HEK293 (cell line): Measurements from ENCODE around the gene ST8SIA5.

Experiments
- BCL11A ChIP-seq: fragments of 450-650 bp; formaldehyde crosslinking; IDR thresholded peaks from 2 replicates; pipeline ENCODE4 v1.5.1; 2016; ENCODE audit warnings: low read depth, missing biosample characterization, missing genetic modification characterization
- ZBTB7A ChIP-seq: fragments of 450-650 bp; formaldehyde crosslinking; IDR thresholded peaks from 2 replicates; pipeline ENCODE4 v1.5.1; 2016; ENCODE audit warnings: low read depth, missing biosample characterization, missing genetic modification characterization
- ZNF350 ChIP-seq: fragments of 450-650 bp; formaldehyde crosslinking; IDR thresholded peaks from 2 replicates; pipeline ENCODE4 v1.5.0; 2017; ENCODE audit warnings: missing biosample characterization, mild to moderate bottlenecking, missing genetic modification characterization
- ZNF707 ChIP-seq: fragments of 450-650 bp; formaldehyde crosslinking; IDR thresholded peaks from 2 replicates; pipeline ENCODE4 v1.5.1; 2016; ENCODE audit warnings: missing biosample characterization, missing genetic modification characterization
- ZNF768 ChIP-seq: fragments of 450-650 bp; formaldehyde crosslinking; IDR thresholded peaks from 2 replicates; pipeline ENCODE4 v1.5.1; 2018; ENCODE audit warnings: missing biosample characterization, mild to moderate bottlenecking, missing genetic modification characterization
- ZNF843 ChIP-seq: fragments of 450-650 bp; formaldehyde crosslinking; IDR thresholded peaks from 2 replicates; pipeline ENCODE4 v1.5.1; 2016; ENCODE audit warnings: missing biosample characterization, missing genetic modification characterization
- TF ChIP-seq, protein P1 (sequence below): fragments of 450-650 bp; formaldehyde crosslinking; IDR thresholded peaks from 2 replicates; pipeline ENCODE4 v1.5.1; 2016; ENCODE audit warnings: missing biosample characterization, missing genetic modification characterization
- TF ChIP-seq, protein P2 (sequence below): sonication (generic); formaldehyde crosslinking; IDR thresholded peaks from 2 replicates; pipeline ENCODE4 v1.8.1; 2022; ENCODE audit warnings: mild to moderate bottlenecking, moderate library complexity, missing genetic modification reagents
- TF ChIP-seq, protein P3 (sequence below): fragments of 450-650 bp; formaldehyde crosslinking; IDR thresholded peaks from 2 replicates; pipeline ENCODE4 v1.5.1; 2016; ENCODE audit warnings: missing biosample characterization, missing genetic modification characterization
- TF ChIP-seq, protein P4 (sequence below): fragments of 450-650 bp; formaldehyde crosslinking; optimal IDR thresholded peaks from 2 replicates; pipeline ENCODE3; 2016; ENCODE audit warnings: missing biosample characterization, mild to moderate bottlenecking, missing genetic modification characterization
- TF ChIP-seq, protein P5 (sequence below): fragments of 450-650 bp; formaldehyde crosslinking; IDR thresholded peaks from 2 replicates; pipeline ENCODE4 v1.5.1; 2017; ENCODE audit warnings: missing biosample characterization, missing genetic modification characterization
- TF ChIP-seq, protein P6 (sequence below): fragments of 450-650 bp; formaldehyde crosslinking; IDR thresholded peaks from 2 replicates; pipeline ENCODE4 v1.5.1; 2016; ENCODE audit warnings: missing biosample characterization, missing genetic modification characterization
- TF ChIP-seq, protein P7 (sequence below): fragments of 450-650 bp; formaldehyde crosslinking; IDR thresholded peaks from 2 replicates; pipeline ENCODE4 v1.5.1; 2016; ENCODE audit warnings: missing biosample characterization, missing genetic modification characterization

DNA sequence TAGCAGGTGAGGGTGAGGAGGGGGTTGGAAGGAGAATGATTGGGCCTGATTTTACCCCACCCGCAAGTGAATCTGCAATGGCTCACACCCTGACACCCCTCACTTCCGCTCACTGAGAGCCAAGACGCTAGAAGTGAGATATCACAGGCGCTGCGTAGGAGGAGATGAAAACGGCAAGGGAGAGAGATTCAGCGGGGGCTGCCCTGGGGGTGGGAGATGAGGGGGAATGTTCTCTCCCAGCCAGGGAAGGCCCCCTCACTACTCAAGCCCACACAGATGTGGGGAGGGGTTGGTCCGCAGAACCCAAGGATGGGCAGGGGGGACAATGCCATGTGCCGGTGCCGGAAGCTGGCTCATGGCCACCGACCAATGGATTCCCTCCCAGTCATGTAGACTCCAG, 132.7 kb downstream of the ST8SIA5 start:
- TF ChIP-seq, protein P1, sequence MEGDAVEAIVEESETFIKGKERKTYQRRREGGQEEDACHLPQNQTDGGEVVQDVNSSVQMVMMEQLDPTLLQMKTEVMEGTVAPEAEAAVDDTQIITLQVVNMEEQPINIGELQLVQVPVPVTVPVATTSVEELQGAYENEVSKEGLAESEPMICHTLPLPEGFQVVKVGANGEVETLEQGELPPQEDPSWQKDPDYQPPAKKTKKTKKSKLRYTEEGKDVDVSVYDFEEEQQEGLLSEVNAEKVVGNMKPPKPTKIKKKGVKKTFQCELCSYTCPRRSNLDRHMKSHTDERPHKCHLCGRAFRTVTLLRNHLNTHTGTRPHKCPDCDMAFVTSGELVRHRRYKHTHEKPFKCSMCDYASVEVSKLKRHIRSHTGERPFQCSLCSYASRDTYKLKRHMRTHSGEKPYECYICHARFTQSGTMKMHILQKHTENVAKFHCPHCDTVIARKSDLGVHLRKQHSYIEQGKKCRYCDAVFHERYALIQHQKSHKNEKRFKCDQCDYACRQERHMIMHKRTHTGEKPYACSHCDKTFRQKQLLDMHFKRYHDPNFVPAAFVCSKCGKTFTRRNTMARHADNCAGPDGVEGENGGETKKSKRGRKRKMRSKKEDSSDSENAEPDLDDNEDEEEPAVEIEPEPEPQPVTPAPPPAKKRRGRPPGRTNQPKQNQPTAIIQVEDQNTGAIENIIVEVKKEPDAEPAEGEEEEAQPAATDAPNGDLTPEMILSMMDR = no peak
- TF ChIP-seq ZNF843 (no peak), BCL11A (tag by site-specific recombination) (no peak), ZNF350 (no peak), ZBTB7A (tag by site-specific recombination) (no peak), ZNF707 (tag by site-specific recombination) (no peak), ZNF768 (tag by site-specific recombination) (no peak)
- TF ChIP-seq, protein P2, sequence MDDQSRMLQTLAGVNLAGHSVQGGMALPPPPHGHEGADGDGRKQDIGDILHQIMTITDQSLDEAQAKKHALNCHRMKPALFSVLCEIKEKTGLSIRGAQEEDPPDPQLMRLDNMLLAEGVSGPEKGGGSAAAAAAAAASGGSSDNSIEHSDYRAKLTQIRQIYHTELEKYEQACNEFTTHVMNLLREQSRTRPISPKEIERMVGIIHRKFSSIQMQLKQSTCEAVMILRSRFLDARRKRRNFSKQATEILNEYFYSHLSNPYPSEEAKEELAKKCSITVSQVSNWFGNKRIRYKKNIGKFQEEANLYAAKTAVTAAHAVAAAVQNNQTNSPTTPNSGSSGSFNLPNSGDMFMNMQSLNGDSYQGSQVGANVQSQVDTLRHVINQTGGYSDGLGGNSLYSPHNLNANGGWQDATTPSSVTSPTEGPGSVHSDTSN (CRISPR knock-in tag) = no peak
- TF ChIP-seq, protein P3, sequence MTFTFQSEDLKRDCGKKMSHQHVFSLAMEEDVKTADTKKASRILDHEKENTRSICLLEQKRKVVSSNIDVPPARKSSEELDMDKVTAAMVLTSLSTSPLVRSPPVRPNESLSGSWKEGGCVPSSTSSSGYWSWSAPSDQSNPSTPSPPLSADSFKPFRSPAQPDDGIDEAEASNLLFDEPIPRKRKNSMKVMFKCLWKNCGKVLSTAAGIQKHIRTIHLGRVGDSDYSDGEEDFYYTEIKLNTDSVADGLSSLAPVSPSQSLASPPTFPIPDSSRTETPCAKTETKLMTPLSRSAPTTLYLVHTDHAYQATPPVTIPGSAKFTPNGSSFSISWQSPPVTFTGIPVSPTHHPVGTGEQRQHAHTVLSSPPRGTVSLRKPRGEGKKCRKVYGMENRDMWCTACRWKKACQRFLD (tag by site-specific recombination) = no peak
- TF ChIP-seq, protein P4, sequence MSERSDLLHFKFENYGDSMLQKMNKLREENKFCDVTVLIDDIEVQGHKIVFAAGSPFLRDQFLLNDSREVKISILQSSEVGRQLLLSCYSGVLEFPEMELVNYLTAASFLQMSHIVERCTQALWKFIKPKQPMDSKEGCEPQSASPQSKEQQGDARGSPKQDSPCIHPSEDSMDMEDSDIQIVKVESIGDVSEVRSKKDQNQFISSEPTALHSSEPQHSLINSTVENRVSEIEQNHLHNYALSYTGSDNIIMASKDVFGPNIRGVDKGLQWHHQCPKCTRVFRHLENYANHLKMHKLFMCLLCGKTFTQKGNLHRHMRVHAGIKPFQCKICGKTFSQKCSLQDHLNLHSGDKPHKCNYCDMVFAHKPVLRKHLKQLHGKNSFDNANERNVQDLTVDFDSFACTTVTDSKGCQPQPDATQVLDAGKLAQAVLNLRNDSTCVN (tag by site-specific recombination) = no peak
- TF ChIP-seq, protein P5, sequence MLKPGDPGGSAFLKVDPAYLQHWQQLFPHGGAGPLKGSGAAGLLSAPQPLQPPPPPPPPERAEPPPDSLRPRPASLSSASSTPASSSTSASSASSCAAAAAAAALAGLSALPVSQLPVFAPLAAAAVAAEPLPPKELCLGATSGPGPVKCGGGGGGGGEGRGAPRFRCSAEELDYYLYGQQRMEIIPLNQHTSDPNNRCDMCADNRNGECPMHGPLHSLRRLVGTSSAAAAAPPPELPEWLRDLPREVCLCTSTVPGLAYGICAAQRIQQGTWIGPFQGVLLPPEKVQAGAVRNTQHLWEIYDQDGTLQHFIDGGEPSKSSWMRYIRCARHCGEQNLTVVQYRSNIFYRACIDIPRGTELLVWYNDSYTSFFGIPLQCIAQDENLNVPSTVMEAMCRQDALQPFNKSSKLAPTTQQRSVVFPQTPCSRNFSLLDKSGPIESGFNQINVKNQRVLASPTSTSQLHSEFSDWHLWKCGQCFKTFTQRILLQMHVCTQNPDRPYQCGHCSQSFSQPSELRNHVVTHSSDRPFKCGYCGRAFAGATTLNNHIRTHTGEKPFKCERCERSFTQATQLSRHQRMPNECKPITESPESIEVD (tag by site-specific recombination) = no peak
- TF ChIP-seq, protein P6, sequence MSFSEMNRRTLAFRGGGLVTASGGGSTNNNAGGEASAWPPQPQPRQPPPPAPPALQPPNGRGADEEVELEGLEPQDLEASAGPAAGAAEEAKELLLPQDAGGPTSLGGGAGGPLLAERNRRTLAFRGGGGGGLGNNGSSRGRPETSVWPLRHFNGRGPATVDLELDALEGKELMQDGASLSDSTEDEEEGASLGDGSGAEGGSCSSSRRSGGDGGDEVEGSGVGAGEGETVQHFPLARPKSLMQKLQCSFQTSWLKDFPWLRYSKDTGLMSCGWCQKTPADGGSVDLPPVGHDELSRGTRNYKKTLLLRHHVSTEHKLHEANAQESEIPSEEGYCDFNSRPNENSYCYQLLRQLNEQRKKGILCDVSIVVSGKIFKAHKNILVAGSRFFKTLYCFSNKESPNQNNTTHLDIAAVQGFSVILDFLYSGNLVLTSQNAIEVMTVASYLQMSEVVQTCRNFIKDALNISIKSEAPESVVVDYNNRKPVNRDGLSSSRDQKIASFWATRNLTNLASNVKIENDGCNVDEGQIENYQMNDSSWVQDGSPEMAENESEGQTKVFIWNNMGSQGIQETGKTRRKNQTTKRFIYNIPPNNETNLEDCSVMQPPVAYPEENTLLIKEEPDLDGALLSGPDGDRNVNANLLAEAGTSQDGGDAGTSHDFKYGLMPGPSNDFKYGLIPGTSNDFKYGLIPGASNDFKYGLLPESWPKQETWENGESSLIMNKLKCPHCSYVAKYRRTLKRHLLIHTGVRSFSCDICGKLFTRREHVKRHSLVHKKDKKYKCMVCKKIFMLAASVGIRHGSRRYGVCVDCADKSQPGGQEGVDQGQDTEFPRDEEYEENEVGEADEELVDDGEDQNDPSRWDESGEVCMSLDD (tag by site-specific recombination) = no peak
- TF ChIP-seq, protein P7, sequence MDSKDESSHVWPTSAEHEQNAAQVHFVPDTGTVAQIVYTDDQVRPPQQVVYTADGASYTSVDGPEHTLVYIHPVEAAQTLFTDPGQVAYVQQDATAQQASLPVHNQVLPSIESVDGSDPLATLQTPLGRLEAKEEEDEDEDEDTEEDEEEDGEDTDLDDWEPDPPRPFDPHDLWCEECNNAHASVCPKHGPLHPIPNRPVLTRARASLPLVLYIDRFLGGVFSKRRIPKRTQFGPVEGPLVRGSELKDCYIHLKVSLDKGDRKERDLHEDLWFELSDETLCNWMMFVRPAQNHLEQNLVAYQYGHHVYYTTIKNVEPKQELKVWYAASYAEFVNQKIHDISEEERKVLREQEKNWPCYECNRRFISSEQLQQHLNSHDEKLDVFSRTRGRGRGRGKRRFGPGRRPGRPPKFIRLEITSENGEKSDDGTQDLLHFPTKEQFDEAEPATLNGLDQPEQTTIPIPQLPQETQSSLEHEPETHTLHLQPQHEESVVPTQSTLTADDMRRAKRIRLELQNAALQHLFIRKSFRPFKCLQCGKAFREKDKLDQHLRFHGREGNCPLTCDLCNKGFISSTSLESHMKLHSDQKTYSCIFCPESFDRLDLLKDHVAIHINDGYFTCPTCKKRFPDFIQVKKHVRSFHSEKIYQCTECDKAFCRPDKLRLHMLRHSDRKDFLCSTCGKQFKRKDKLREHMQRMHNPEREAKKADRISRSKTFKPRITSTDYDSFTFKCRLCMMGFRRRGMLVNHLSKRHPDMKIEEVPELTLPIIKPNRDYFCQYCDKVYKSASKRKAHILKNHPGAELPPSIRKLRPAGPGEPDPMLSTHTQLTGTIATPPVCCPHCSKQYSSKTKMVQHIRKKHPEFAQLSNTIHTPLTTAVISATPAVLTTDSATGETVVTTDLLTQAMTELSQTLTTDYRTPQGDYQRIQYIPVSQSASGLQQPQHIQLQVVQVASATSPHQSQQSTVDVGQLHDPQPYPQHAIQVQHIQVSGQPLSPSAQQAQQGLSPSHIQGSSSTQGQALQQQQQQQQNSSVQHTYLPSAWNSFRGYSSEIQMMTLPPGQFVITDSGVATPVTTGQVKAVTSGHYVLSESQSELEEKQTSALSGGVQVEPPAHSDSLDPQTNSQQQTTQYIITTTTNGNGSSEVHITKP (tag by site-specific recombination) = no peak
